NCI-H82 (cell line): ENCODE measurements around the gene ZER1.
"Not testable (repeated sequence)": the region's sequence is repeated elsewhere in the genome, so short reads cannot be mapped to it uniquely, and the experiment has no call there.

Source experiments
- DNase-seq: peaks from one replicate; lab custom pipeline; 2025; lab: John Stamatoyannopoulos, UW

Gene ZER1

GRCh38 chr9:128787659-128788058, 15.9 kb upstream of the ZER1 start:
- DNase-seq = peak; percentile 42

GRCh38 chr9:128786681-128787601, 15.2 kb upstream of the ZER1 start, which contains the start of gene TBC1D13:
TSS of gene TBC1D13 (plus strand) at chr9:128787253. CDS start at chr9:128787354, 101 bp downstream.
- DNase-seq = peak; percentile 90

- no peak for DNase-seq
These were observed 13.7 kb upstream of the ZER1 start for GRCh38 chr9:128785427-128785826.

GRCh38 chr9:128782669-128783068, 10.9 kb upstream of the ZER1 start:
- no peak for DNase-seq

GRCh38 chr9:128781187-128782070, 9.7 kb upstream of the ZER1 start:
- DNase-seq = no peak

GRCh38 chr9:128780093-128780492, 8.4 kb upstream of the ZER1 start:
- DNase-seq = not testable (repeated sequence)

GRCh38 chr9:128774804-128775203, 3.1 kb upstream of the ZER1 start:
- no peak for DNase-seq

- no peak for DNase-seq
These were observed 1.3 kb upstream of the ZER1 start for GRCh38 chr9:128773049-128773448.

GRCh38 chr9:128771094-128771721, 519 bp downstream of the ZER1 start:
- peak; percentile 31 for DNase-seq

- DNase-seq = no peak
These were observed 1.3 kb downstream of the ZER1 start for GRCh38 chr9:128770286-128771030.

GRCh38 chr9:128768606-128769005, 3.1 kb downstream of the ZER1 start:
- no peak for DNase-seq

- DNase-seq = no peak
These were observed 6.2 kb downstream of the ZER1 start for GRCh38 chr9:128765499-128765898.

GRCh38 chr9:128764361-128764760, 7.4 kb downstream of the ZER1 start:
- DNase-seq = no peak

GRCh38 chr9:128762671-128763449, 8.9 kb downstream of the ZER1 start:
- DNase-seq = no peak

- DNase-seq = no peak
These were observed 14.1 kb downstream of the ZER1 start for GRCh38 chr9:128757602-128758001.

- no peak for DNase-seq
These were observed 18.1 kb downstream of the ZER1 start for GRCh38 chr9:128753627-128754026.

GRCh38 chr9:128750926-128751595, 20.7 kb downstream of the ZER1 start:
- no peak for DNase-seq

GRCh38 chr9:128747241-128747640, 24.5 kb downstream of the ZER1 start:
- DNase-seq = peak; percentile 27

GRCh38 chr9:128743421-128743820, 28.3 kb downstream of the ZER1 start:
- no peak for DNase-seq

- no peak for DNase-seq
These were observed 29.3 kb downstream of the ZER1 start for GRCh38 chr9:128742401-128742800.
